ENCODE data around the gene DMD. TPM values are rescaled to one million over a fixed set of nuclear protein-coding genes. Genes with fewer than 3 reads are reported as not detected.

Gene DMD
- total and polyA plus RNA-seq, 2 of the 13 experiments (the other 11 are each of a cell fraction or from before 2014, with no cell fraction given), result 17.6 to 25.9 TPM

GRCh38 chrX:33062041-33062440 is 149.3 kb downstream of the DMD start (continued):
- TF ChIP-seq EEA1 (CRISPR knock-in tag; IDR thresholded peaks at IDR 0.05; ENCODE audit: borderline replicate concordance) (no peak), CBX1 (IDR thresholded peaks at IDR 0.05; ENCODE audit: low read depth) (no peak), ATF4 (CRISPR knock-in tag; IDR thresholded peaks at IDR 0.05) (no peak), ZNF75D (CRISPR knock-in tag; IDR thresholded peaks at IDR 0.05; ENCODE audit: borderline replicate concordance) (no peak), ZSCAN20 (CRISPR knock-in tag; IDR thresholded peaks at IDR 0.05; ENCODE audit: borderline replicate concordance) (no peak)

- FAIRE-seq, result no peak
- H3K4me1 ChIP-seq (ENCODE audit: insufficient read depth, low read length), result no peaks in the 10 kb centered on the region
- H3K27me3 ChIP-seq (ENCODE audit: control insufficient read depth in 1 of 2, insufficient read depth in 2 of 2, low read length in 2 of 2), result no peaks in the 10 kb centered on the region
- ChIA-PET CTCF (ENCODE audit: low intra/inter-chr PET ratio, low total read pairs) (no interaction called here), POLR2A (no interaction called here)
- H3K4me3 ChIP-seq (replicated peaks in 1 of 3; ENCODE audit: insufficient read depth in 1 of 3, low read depth in 2 of 3, low read length in 3 of 3), result no peak overlapping the region
- no peaks in the 10 kb centered on the region for H3K79me2 ChIP-seq (ENCODE audit: insufficient read depth, low read length)
- TF ChIP-seq ZNF737 (CRISPR knock-in tag; IDR thresholded peaks at IDR 0.05; ENCODE audit: borderline replicate concordance) (no peak), NFIC (IDR thresholded peaks at IDR 0.05; ENCODE audit: low read length) (no peak)
- H2AFZ ChIP-seq (ENCODE audit: low read length), result no peak overlapping the region
- 3% methylated on average over 7 of the region's 9 CpGs for WGBS (ENCODE audit: low lambda C conversion rate)
- BruUV-seq (replicated peaks), result no TSS peak
- in situ Hi-C loops (cut with HindIII; ENCODE audit: extremely low pct_ligation_motif_present, low pct_unique_long_range_greater_than_20kb), result no loop called here
- H3K9me3 ChIP-seq (ENCODE audit: low read length), result no peaks in the 10 kb centered on the region
- no peaks in the 10 kb centered on the region for H3K36me3 ChIP-seq (replicated peaks in 1 of 2; ENCODE audit: control insufficient read depth in 1 of 2, insufficient read depth in 2 of 2, low read length in 2 of 2)
- no peaks in the 10 kb centered on the region for H4K20me1 ChIP-seq (ENCODE audit: insufficient read depth, low read length)
- ATAC-seq, result no peak
- no peak overlapping the region for H3K27ac ChIP-seq (ENCODE audit: extremely low read length, insufficient read depth, low read length)
- intact Hi-C loops (cut with micrococcal nuclease; ENCODE audit: unreplicated experiment), result no loop called here
- H3K4me2 ChIP-seq (ENCODE audit: low read depth, low read length), result no peak overlapping the region
- no peak for DNase-seq (ENCODE audit: low spot score)
- H3K9ac ChIP-seq (ENCODE audit: insufficient read depth, low read depth, low read length), result no peak overlapping the region
Measured at GRCh38 chrX:33053001-33053400, 158.3 kb downstream of the DMD start.

- no peaks in the 10 kb centered on the region for H3K4me1 ChIP-seq (ENCODE audit: insufficient read depth, low read length)
- no peak for FAIRE-seq
- no peak for TF ChIP-seq HMG20B (CRISPR knock-in tag; conservative IDR thresholded peaks at IDR 0.05)
- TF ChIP-seq ZNF343 (CRISPR knock-in tag; IDR thresholded peaks at IDR 0.05), result no peak
- no peak for TF ChIP-seq MIER2 (CRISPR knock-in tag; IDR thresholded peaks at IDR 0.05)
- no peak for TF ChIP-seq NFE2 (CRISPR knock-in tag; IDR thresholded peaks at IDR 0.05)
- TF ChIP-seq LBX2 (CRISPR knock-in tag; IDR thresholded peaks at IDR 0.05; ENCODE audit: borderline replicate concordance), result no peak
- TF ChIP-seq ZEB1 (IDR thresholded peaks at IDR 0.05; ENCODE audit: insufficient replicate concordance, low read depth), result no peak
- TF ChIP-seq FUBP1 (CRISPR knock-in tag; IDR thresholded peaks at IDR 0.05; ENCODE audit: borderline replicate concordance), result no peak
- no peak for TF ChIP-seq JUND (CRISPR knock-in tag; IDR thresholded peaks at IDR 0.05)
- TF ChIP-seq SNRNP70 (IDR thresholded peaks at IDR 0.05; ENCODE audit: low read depth, low read length), result no peak
Measured at GRCh38 chrX:33045882-33046281, 165.5 kb downstream of the DMD start.

More at GRCh38 chrX:33045882-33046281, 165.5 kb downstream of the DMD start:
- ChIA-PET CTCF (ENCODE audit: low intra/inter-chr PET ratio, low total read pairs) (no interaction called here), POLR2A (no interaction called here)
- Histone ChIP-seq H2AFZ (ENCODE audit: low read length) (no peak overlapping the region), H3K27me3 (ENCODE audit: control insufficient read depth in 1 of 2, insufficient read depth in 2 of 2, low read length in 2 of 2) (no peaks in the 10 kb centered on the region), H4K20me1 (ENCODE audit: insufficient read depth, low read length) (no peaks in the 10 kb centered on the region), H3K27ac (ENCODE audit: extremely low read length, insufficient read depth, low read length) (no peak overlapping the region), H3K4me3 (replicated peaks in 1 of 3; ENCODE audit: insufficient read depth in 1 of 3, low read depth in 2 of 3, low read length in 3 of 3) (no peak overlapping the region), H3K36me3 (replicated peaks in 1 of 2; ENCODE audit: control insufficient read depth in 1 of 2, insufficient read depth in 2 of 2, low read length in 2 of 2) (no peaks in the 10 kb centered on the region), H3K79me2 (ENCODE audit: insufficient read depth, low read length) (no peaks in the 10 kb centered on the region), H3K9me3 (ENCODE audit: low read length) (no peaks in the 10 kb centered on the region), H3K4me2 (ENCODE audit: low read depth, low read length) (no peak overlapping the region), H3K9ac (ENCODE audit: insufficient read depth, low read depth, low read length) (no peak overlapping the region)
- no peak for DNase-seq (ENCODE audit: low spot score)
- intact Hi-C loops (cut with micrococcal nuclease; ENCODE audit: unreplicated experiment), result no loop called here
- in situ Hi-C loops (cut with HindIII; ENCODE audit: extremely low pct_ligation_motif_present, low pct_unique_long_range_greater_than_20kb), result no loop called here
- 90% methylated on average over 1 of the region's 2 CpGs for WGBS (ENCODE audit: low lambda C conversion rate)
- ATAC-seq, result no peak
- BruUV-seq (replicated peaks), result no TSS peak

Measured in HepG2 (cell line).